Fibroblast of upper back skin (primary cell): ENCODE data around the gene UFD1.

ENCODE experiments used
- DNase-seq: peaks from one replicate; pipeline ENCODE4 v3.0.0-alpha.2; 2013

The UFD1 gene

GRCh38 chr22:19494676-19495173 is 15.7 kb upstream of the UFD1 start:
- no peak for DNase-seq

DNA sequence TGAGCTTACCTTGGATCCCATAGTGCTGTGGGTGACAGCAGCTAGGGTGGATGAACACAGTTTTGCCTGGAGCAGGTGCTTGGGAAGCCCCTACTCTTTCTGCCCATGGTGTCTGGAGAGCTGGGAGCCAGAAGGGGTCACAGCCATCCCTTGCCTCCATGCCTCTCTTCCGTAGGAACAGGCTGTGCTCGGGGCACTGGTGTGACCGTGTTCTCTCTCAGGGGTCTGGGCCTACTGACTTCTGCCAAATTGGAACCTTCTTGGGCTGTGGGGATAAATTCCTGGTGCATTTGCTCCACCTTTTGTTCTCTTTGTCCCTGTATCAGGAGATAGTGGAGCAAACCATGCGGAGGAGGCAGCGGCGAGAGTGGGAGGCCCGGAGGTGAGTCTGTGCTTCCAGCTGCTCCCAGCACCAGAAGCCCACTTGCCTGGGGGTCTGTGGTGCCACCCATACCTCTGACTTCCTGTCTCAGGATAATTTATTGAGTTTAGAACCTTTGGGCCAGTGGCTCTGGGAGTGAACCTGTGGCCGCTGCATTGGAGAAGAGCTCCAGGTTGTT is 15.1 kb upstream of the UFD1 start:
- DNase-seq = no peak

GRCh38 chr22:19492504-19493174 is 13.6 kb upstream of the UFD1 start:
- DNase-seq = no peak

GRCh38 chr22:19490628-19491230 is 11.7 kb upstream of the UFD1 start:
- no peak for DNase-seq

DNA sequence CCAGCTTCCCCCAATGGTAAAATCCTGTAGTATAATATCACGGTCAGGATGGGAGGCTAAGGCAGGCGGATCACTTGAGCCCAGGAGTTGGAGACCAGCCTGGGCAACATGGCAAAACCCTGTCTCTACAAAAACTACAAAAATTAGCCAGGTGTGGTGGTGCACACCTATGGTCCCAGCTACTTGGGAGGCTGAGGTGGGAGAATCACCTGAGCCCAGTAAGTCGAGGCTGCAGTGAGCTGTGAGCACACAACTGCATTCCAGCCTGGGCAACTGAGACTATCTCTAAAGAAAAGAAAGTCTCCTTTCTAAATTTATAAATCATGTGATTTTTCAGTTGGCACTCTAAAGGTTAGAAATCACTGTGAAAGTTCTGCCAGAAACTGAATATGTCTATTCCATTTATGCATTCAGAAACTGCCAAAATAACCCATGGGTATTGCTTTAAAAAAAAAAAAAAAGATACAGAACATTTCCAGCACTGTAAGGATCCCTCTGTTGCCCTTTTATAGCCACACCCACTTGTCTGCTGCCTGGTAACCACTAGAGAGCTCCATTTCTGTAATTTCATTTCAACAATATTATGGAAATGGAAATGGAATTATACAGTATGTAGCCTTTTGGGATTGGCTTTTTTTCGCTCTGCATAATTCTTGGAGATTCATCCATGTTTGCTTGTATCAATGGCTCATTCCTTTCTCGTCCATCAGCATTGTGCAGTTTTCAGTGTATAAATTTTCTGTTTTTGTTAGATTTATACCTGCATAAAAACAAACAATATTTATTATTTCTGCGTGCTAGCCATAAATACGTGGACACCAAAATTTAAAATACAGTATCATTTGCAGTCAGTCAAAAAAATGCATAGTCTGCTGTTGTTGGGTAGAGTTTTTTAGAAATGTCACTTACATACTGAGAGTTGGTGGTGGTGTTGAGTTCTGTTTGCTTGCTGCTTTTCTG is 10.2 kb upstream of the UFD1 start:
- no peak for DNase-seq

- no peak for DNase-seq
These were observed 9.3 kb upstream of the UFD1 start for GRCh38 chr22:19488285-19488684.

GRCh38 chr22:19483481-19484244 is 4.7 kb upstream of the UFD1 start:
- no peak for DNase-seq

GRCh38 chr22:19482297-19482696 is 3.3 kb upstream of the UFD1 start:
- DNase-seq = no peak

DNA sequence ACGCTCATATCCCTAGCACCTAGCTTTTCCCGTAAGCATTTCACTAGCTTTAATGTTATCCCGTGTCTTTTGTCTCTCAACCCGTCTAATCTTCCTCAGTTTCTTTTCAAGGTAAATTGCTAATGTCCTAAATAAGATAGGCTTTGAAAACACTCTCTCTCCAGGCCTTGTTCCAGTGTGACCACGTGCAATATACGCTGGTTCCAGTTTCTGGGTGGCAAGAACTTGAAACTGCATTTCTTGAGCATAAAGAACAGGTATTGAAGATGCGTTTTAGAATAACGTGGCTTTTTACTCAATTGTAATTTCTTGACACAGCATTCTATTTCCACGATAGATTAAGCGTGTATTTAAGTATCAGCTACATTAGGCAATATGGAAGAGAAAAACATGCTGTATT is 1.8 kb upstream of the UFD1 start:
- no peak for DNase-seq

DNA sequence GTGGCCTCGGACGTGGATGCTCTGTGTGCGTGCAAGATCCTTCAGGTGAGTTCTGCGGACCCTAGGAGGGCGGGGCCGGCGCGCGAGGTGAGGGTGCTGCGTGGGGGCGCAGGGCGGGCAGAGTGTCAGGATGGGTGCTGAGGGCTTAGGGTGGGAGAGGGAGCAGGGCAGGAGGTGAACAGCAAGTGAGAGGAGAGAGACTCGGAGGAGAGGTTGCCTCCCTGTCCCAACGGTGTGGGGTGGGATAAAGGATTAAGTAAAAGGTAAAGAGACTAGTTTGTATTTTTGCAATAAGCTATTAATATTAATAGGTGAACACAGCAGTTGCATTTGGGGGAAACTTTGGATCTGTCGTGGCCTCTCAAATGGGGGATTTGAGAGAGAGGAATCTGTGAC is 1.2 kb upstream of the UFD1 start:
- no peak for DNase-seq

DNA sequence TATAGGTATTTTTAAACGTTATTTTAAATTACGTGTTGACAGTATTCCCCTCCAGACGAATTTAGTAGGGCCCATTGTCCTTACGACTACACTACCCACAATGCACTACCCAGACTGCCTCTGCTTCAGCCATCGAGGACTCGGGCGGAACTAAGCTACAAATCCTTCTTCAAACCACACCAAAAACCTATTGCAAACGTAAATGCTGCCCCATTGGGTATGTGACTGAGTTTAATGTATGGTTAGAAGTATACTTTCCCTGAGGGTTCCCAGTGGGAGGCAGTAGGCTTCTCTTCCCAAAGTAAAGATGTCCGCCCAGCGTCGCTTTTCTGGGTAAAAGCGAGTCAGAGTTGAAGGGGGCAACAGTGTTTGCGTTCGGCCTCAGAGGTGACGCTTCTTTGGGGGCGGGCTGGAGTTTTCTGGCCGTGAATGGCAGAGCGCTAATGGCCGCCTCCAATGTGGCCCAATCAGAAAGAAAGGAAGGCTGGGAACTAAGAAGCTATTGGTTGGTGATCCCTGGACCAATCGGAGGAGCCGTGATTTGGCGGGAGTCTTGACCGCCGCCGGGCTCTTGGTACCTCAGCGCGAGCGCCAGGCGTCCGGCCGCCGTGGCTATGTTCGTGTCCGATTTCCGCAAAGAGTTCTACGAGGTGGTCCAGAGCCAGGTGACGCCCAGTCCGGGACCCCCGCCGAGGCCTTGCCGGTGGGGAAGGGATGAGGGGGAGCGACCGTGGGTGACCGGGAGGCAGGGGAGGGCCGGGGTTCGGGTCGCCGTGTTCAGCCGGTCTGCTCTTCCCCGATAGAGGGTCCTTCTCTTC is 571 bp upstream of the UFD1 start, which contains the start of gene CDC45:
CDC45 (plus strand) TSS at position 566 of the 818 bp plus-strand sequence; CDS start at position 615, 49 bp downstream.
- peak; percentile 98 for DNase-seq

- DNase-seq = no peak
These were observed 720 bp downstream of the UFD1 start for GRCh38 chr22:19478045-19478900.

DNA sequence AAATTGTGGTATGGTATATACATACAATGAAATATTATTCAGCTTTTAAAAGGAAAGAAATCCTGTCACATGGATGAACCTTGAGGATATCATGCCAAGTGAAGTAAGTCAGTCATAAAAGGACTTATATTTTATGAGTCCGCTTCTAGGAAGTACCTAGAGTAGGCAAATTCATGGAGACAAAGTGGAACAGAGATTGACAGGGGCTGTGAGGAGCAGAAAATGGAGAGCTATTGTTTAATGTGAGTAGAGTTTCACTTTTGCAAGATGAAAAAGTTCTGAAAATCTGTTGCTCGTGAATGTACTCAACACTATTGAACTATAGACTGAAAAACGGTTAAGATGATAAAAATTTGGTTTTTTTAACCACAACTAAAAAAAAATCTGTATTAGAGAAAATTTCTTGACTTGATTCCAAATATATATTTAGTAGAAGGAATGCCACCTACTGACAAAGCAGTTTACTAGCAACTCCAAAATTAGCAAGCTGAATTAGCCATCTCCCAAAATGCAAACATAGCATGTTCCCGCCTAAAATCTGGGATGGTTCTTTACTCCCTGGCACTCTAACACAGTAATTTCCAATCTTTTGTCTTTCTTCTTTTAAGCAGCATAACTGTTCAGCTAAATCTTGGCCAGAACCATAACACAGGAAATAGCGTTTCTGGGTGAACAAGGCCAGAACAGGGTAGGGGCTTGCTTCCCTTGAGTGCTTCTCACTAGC is 1.5 kb downstream of the UFD1 start:
- peak; percentile 7 for DNase-seq

- DNase-seq = no peak
These were observed 3.0 kb downstream of the UFD1 start for GRCh38 chr22:19476023-19476422.

- no peak for DNase-seq
These were observed 5.4 kb downstream of the UFD1 start for GRCh38 chr22:19473578-19473977.

GRCh38 chr22:19472233-19472632 is 6.8 kb downstream of the UFD1 start:
- DNase-seq = no peak

DNA sequence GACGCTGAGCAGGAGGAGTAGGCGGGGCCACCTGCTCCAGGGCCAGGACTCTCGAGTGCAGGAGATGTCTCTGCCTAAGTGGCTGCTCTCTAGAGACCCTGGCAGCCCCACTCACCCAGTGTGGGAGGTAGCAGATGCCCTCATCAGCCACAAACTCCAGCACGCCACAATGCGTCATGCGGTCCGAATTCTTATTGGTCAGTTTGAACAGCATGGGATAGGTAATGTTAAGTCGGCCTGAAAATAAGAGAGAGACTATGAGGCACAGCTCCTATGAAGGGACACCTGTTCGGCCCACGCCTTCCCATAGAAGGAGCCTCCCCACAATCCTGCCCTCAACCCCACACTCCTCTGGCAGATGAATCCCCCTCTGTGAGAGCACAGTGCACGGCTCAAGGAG is 7.4 kb downstream of the UFD1 start:
- no peak for DNase-seq

DNA sequence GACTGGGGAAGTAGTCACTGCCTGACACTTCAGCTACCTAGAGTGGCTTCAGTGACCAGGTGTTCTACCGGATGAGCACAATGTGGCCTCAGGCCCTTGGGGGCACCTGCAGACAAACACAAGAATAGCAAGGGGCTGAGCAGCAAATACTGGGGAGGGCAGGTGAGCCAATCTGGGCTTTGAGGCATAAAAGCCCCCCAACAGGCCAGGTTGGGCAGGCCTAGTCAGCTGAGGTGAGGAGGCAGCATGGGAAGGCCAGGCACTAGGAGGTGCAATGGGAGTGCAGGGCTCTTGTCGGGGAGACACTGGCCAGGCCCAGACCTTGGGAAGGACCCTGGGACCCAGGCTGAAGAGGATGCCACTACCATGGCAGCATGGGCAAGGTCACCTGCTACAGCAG is 9.0 kb downstream of the UFD1 start:
- no peak for DNase-seq

DNA sequence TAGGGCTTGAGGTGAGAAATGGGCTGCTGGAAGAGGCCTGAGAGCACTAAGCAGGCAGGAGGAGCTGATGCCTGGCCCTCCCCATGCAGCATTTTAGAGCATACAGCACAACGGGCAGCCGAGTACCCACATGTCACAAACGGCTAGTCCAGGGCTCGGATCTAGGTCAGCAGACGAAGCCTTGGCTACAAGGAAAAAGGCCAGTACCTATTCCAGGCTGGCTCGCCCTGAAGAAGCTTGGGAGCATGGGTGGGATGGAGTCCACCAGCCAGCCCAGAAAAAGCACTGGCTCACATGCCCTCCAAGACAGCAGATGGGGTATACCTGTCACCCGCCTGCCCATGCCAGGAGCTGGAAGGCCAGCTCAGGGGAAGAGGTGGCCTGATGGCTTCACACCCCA is 9.6 kb downstream of the UFD1 start:
- no peak for DNase-seq

DNA sequence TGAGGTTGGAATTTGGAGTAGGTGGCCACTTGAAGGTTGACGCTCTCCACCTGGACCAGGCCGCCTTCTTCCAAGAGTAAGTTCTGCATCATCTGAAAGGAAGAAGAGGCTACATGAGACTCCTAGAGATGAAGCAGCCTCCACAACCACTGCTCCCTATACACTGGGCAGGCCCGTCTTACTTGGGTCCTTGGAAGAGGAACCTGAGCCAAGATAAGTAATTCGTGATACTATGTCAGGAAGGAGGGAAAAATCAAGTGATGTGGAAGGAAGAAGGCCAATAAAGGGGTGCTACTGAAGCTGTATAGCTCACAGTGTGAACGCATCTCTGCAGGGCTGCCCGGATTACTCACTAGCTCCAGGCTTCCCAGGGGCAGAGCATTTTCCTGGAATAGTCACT is 11.1 kb downstream of the UFD1 start:
- DNase-seq = no peak
